ENCODE measurements around the gene GNAS-AS1.
"Not testable (repeated sequence)": the region's sequence is repeated elsewhere in the genome, so short reads cannot be mapped to it uniquely, and the experiment has no call there.

Gene GNAS-AS1

DNA sequence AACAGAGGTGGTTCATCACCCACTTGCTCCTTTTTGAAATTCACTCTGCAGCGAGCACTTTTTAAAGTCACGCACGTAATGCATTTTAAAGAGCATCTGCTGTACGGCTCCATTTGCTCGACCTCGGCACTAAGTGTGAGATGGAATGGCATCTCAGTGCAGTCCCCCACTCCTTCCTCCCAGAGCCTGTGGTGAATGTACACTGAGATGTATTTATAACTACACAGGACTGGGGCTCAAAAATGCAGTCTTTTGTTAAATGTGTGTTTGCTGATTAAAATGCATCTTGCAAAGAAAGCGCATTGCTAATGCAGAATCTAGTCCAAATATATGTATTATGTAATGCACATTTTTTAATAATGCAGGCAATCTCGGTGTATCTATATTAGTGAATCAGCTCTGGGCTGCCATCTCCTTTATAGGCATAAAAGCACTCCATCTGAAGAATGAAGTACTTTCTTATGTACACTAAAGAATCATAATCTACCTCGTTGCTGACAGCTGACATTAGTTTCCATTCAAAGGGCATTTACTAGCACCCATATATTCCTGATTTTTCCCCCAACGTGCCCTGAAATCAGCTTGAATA, 14.0 kb downstream of the GNAS-AS1 start:
- Histone ChIP-seq H3K4me1 (ENCODE audit: control insufficient read depth, low read depth, low read length) (no peaks in the 10 kb centered on the region), H3K36me3 (ENCODE audit: control insufficient read depth, insufficient read depth, low read length) (peaks cover 2% of the 10 kb centered on the region), H2AK5ac (ENCODE audit: low read length) (no peak overlapping the region), H2BK120ac (ENCODE audit: low read depth, low read length) (no peak overlapping the region), H3K23ac (ENCODE audit: low read length) (no peak overlapping the region), H4K8ac (ENCODE audit: low read depth, low read length) (no peak overlapping the region), H3K9ac (ENCODE audit: low read length) (no peak overlapping the region), H2BK5ac (ENCODE audit: low read length) (no peak overlapping the region), H2BK15ac (replicated peaks; ENCODE audit: low read depth) (no peak overlapping the region), H3K27ac (ENCODE audit: low read depth, low read length) (no peak overlapping the region), H3K56ac (ENCODE audit: low read length) (no peak overlapping the region), H3K79me2 (ENCODE audit: control insufficient read depth, insufficient read depth, low read length) (peaks cover 66% of the 10 kb centered on the region), H3K4ac (ENCODE audit: low read depth, low read length) (no peak overlapping the region), H3K79me1 (ENCODE audit: low read length) (no peaks in the 10 kb centered on the region), H4K5ac (ENCODE audit: low read length) (no peak overlapping the region), H3K18ac (ENCODE audit: low read length) (no peak overlapping the region), H3K27me3 (ENCODE audit: insufficient read depth, low read length, poor library complexity) (peaks cover 7% of the 10 kb centered on the region), H3K4me3 (ENCODE audit: low read length) (no peak overlapping the region), H3K4me2 (ENCODE audit: low read length) (no peak overlapping the region)
- no peak for DNase-seq
- WGBS (ENCODE audit: extremely low coverage, insufficient coverage, low lambda C conversion rate) = no CpG with 5 or more reads among the region's 10 CpGs

DNA sequence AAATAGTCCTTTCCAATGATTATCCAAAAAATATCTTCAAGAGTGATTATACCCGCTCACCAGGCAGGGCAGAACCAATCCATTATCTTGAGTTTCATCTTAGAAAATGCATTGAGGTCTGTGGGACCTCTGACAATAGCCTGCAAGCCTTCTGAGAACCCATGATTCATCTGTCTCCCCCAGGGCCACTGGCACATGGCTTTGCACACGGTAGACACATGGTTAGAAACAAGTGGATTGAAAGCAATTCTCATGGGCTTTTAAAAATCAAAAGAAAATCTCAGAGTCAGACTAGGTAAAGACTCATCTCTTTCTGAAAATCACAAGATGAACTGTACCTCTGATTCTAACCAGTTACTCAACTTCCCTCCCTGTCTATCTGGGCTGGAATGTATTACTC, 15.5 kb downstream of the GNAS-AS1 start:
- Histone ChIP-seq H3K56ac (ENCODE audit: low read length) (no peak overlapping the region), H3K27me3 (ENCODE audit: insufficient read depth, low read length, poor library complexity) (peaks cover under 1% of the 10 kb centered on the region), H4K8ac (ENCODE audit: low read depth, low read length) (no peak overlapping the region)

GRCh38 chr20:58833921-58834320, 16.8 kb downstream of the GNAS-AS1 start:
- H3K4ac ChIP-seq (ENCODE audit: low read depth, low read length) = no peak overlapping the region
- no peak overlapping the region for H2BK120ac ChIP-seq (ENCODE audit: low read depth, low read length)
- H3K4me2 ChIP-seq (ENCODE audit: low read length) = no peak overlapping the region
- H3K4me1 ChIP-seq (ENCODE audit: control insufficient read depth, low read depth, low read length) = no peaks in the 10 kb centered on the region
- H3K27ac ChIP-seq (ENCODE audit: low read depth, low read length) = no peak overlapping the region
- H3K27me3 ChIP-seq (ENCODE audit: insufficient read depth, low read length, poor library complexity) = no peaks in the 10 kb centered on the region
- no peak overlapping the region for H4K5ac ChIP-seq (ENCODE audit: low read length)
- no peak overlapping the region for H3K18ac ChIP-seq (ENCODE audit: low read length)
- peaks cover 3% of the 10 kb centered on the region for H3K79me1 ChIP-seq (ENCODE audit: low read length)
- no peak overlapping the region for H2BK5ac ChIP-seq (ENCODE audit: low read length)
- no peak overlapping the region for H3K56ac ChIP-seq (ENCODE audit: low read length)
- no peak overlapping the region for H2BK15ac ChIP-seq (replicated peaks; ENCODE audit: low read depth)
- H4K8ac ChIP-seq (ENCODE audit: low read depth, low read length) = no peak overlapping the region
- whole genome bisulfite sequencing (ENCODE audit: extremely low coverage, insufficient coverage, low lambda C conversion rate) = no CpG with 5 or more reads among the region's 10 CpGs
- H3K36me3 ChIP-seq (ENCODE audit: control insufficient read depth, insufficient read depth, low read length) = peaks cover 2% of the 10 kb centered on the region
- H3K23ac ChIP-seq (ENCODE audit: low read length) = no peak overlapping the region
- peaks cover 62% of the 10 kb centered on the region for H3K79me2 ChIP-seq (ENCODE audit: control insufficient read depth, insufficient read depth, low read length)
- H3K9ac ChIP-seq (ENCODE audit: low read length) = no peak overlapping the region
- no peak overlapping the region for H2AK5ac ChIP-seq (ENCODE audit: low read length)
- DNase-seq = no peak
- H3K4me3 ChIP-seq (ENCODE audit: low read length) = no peak overlapping the region

More for the DNA sequence above, 15.5 kb downstream of the GNAS-AS1 start:
- no peak overlapping the region for H4K5ac ChIP-seq (ENCODE audit: low read length)
- H3K79me1 ChIP-seq (ENCODE audit: low read length) = no peaks in the 10 kb centered on the region
- H3K18ac ChIP-seq (ENCODE audit: low read length) = no peak overlapping the region
- no CpG with 5 or more reads among the region's 2 CpGs for WGBS (ENCODE audit: extremely low coverage, insufficient coverage, low lambda C conversion rate)
- peaks cover 64% of the 10 kb centered on the region for H3K79me2 ChIP-seq (ENCODE audit: control insufficient read depth, insufficient read depth, low read length)
- H3K27ac ChIP-seq (ENCODE audit: low read depth, low read length) = no peak overlapping the region
- H3K4me2 ChIP-seq (ENCODE audit: low read length) = no peak overlapping the region
- no peak overlapping the region for H3K4ac ChIP-seq (ENCODE audit: low read depth, low read length)
- H3K9ac ChIP-seq (ENCODE audit: low read length) = no peak overlapping the region
- no peak overlapping the region for H2AK5ac ChIP-seq (ENCODE audit: low read length)
- H2BK5ac ChIP-seq (ENCODE audit: low read length) = no peak overlapping the region
- no peak overlapping the region for H3K4me3 ChIP-seq (ENCODE audit: low read length)
- no peak overlapping the region for H2BK120ac ChIP-seq (ENCODE audit: low read depth, low read length)
- no peak for DNase-seq
- H3K36me3 ChIP-seq (ENCODE audit: control insufficient read depth, insufficient read depth, low read length) = peaks cover 2% of the 10 kb centered on the region
- no peak overlapping the region for H2BK15ac ChIP-seq (replicated peaks; ENCODE audit: low read depth)
- H3K23ac ChIP-seq (ENCODE audit: low read length) = no peak overlapping the region
- no peaks in the 10 kb centered on the region for H3K4me1 ChIP-seq (ENCODE audit: control insufficient read depth, low read depth, low read length)

DNA sequence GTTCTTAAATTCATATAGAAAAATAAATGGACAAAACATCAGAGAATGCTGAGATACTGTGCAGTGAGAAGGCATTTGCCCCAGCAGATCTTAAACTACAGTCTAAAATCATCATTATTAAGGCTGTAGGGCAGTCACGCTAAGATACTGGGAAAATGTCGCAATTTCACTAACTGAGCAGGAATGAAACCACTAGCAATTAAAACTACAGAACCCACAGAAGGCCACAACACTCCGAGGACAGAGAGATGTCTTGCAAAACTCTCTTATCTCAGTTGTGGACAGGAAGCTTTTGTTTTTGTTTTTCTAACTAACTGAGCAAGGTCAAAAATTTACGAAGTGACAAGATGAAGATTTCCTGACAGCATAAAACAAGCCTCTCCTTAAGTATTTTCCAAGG, 18.2 kb downstream of the GNAS-AS1 start:
- no peak overlapping the region for H3K56ac ChIP-seq (ENCODE audit: low read length)
- H3K79me1 ChIP-seq (ENCODE audit: low read length) = peaks cover 6% of the 10 kb centered on the region
- H3K4ac ChIP-seq (ENCODE audit: low read depth, low read length) = no peak overlapping the region
- DNase-seq = no peak
- no peak overlapping the region for H3K9ac ChIP-seq (ENCODE audit: low read length)
- H3K36me3 ChIP-seq (ENCODE audit: control insufficient read depth, insufficient read depth, low read length) = no peaks in the 10 kb centered on the region
- H4K5ac ChIP-seq (ENCODE audit: low read length) = no peak overlapping the region
- H3K27ac ChIP-seq (ENCODE audit: low read depth, low read length) = no peak overlapping the region
- H3K4me1 ChIP-seq (ENCODE audit: control insufficient read depth, low read depth, low read length) = no peaks in the 10 kb centered on the region
- H2BK120ac ChIP-seq (ENCODE audit: low read depth, low read length) = no peak overlapping the region
- no peak overlapping the region for H2BK15ac ChIP-seq (replicated peaks; ENCODE audit: low read depth)
- H3K4me2 ChIP-seq (ENCODE audit: low read length) = no peak overlapping the region
- H3K23ac ChIP-seq (ENCODE audit: low read length) = no peak overlapping the region
- no peaks in the 10 kb centered on the region for H3K27me3 ChIP-seq (ENCODE audit: insufficient read depth, low read length, poor library complexity)
- H2AK5ac ChIP-seq (ENCODE audit: low read length) = no peak overlapping the region
- no CpG with 5 or more reads among the region's 4 CpGs for WGBS (ENCODE audit: extremely low coverage, insufficient coverage, low lambda C conversion rate)
- H2BK5ac ChIP-seq (ENCODE audit: low read length) = no peak overlapping the region
- H4K8ac ChIP-seq (ENCODE audit: low read depth, low read length) = no peak overlapping the region
- H3K79me2 ChIP-seq (ENCODE audit: control insufficient read depth, insufficient read depth, low read length) = peaks cover 52% of the 10 kb centered on the region
- H3K18ac ChIP-seq (ENCODE audit: low read length) = no peak overlapping the region
- no peak overlapping the region for H3K4me3 ChIP-seq (ENCODE audit: low read length)

- H2AK5ac ChIP-seq (ENCODE audit: low read length) = no peak overlapping the region
- no peak for DNase-seq
- no CpG with 5 or more reads among the region's 6 CpGs for WGBS (ENCODE audit: extremely low coverage, insufficient coverage, low lambda C conversion rate)
- no peaks in the 10 kb centered on the region for H3K4me1 ChIP-seq (ENCODE audit: control insufficient read depth, low read depth, low read length)
- no peak overlapping the region for H3K18ac ChIP-seq (ENCODE audit: low read length)
- no peak overlapping the region for H3K56ac ChIP-seq (ENCODE audit: low read length)
- H2BK120ac ChIP-seq (ENCODE audit: low read depth, low read length) = no peak overlapping the region
- H3K9ac ChIP-seq (ENCODE audit: low read length) = no peak overlapping the region
- no peak overlapping the region for H2BK15ac ChIP-seq (replicated peaks; ENCODE audit: low read depth)
- no peak overlapping the region for H4K8ac ChIP-seq (ENCODE audit: low read depth, low read length)
- no peaks in the 10 kb centered on the region for H3K36me3 ChIP-seq (ENCODE audit: control insufficient read depth, insufficient read depth, low read length)
- peaks cover 8% of the 10 kb centered on the region for H3K79me1 ChIP-seq (ENCODE audit: low read length)
- no peak overlapping the region for H3K23ac ChIP-seq (ENCODE audit: low read length)
- peaks cover 31% of the 10 kb centered on the region for H3K79me2 ChIP-seq (ENCODE audit: control insufficient read depth, insufficient read depth, low read length)
- no peaks in the 10 kb centered on the region for H3K27me3 ChIP-seq (ENCODE audit: insufficient read depth, low read length, poor library complexity)
- no peak overlapping the region for H3K4me2 ChIP-seq (ENCODE audit: low read length)
- no peak overlapping the region for H3K4me3 ChIP-seq (ENCODE audit: low read length)
- H3K4ac ChIP-seq (ENCODE audit: low read depth, low read length) = no peak overlapping the region
- no peak overlapping the region for H4K5ac ChIP-seq (ENCODE audit: low read length)
- H3K27ac ChIP-seq (ENCODE audit: low read depth, low read length) = no peak overlapping the region
- no peak overlapping the region for H2BK5ac ChIP-seq (ENCODE audit: low read length)
Measured at GRCh38 chr20:58829531-58829941, 21.2 kb downstream of the GNAS-AS1 start.

- not testable (repeated sequence) for DNase-seq; H2BK5ac ChIP-seq (ENCODE audit: low read length); H2BK15ac ChIP-seq (replicated peaks; ENCODE audit: low read depth); H2BK120ac ChIP-seq (ENCODE audit: low read depth, low read length); H4K8ac ChIP-seq (ENCODE audit: low read depth, low read length); H3K23ac ChIP-seq (ENCODE audit: low read length); H3K36me3 ChIP-seq (ENCODE audit: control insufficient read depth, insufficient read depth, low read length); H2AK5ac ChIP-seq (ENCODE audit: low read length); H3K79me1 ChIP-seq (ENCODE audit: low read length); H3K4ac ChIP-seq (ENCODE audit: low read depth, low read length); H3K27me3 ChIP-seq (ENCODE audit: insufficient read depth, low read length, poor library complexity); H3K4me3 ChIP-seq (ENCODE audit: low read length); H4K5ac ChIP-seq (ENCODE audit: low read length); H3K4me1 ChIP-seq (ENCODE audit: control insufficient read depth, low read depth, low read length); H3K27ac ChIP-seq (ENCODE audit: low read depth, low read length); H3K4me2 ChIP-seq (ENCODE audit: low read length); H3K18ac ChIP-seq (ENCODE audit: low read length); H3K56ac ChIP-seq (ENCODE audit: low read length); H3K9ac ChIP-seq (ENCODE audit: low read length)
- no CpG with 5 or more reads among the region's 5 CpGs for WGBS (ENCODE audit: extremely low coverage, insufficient coverage, low lambda C conversion rate)
- H3K79me2 ChIP-seq (ENCODE audit: control insufficient read depth, insufficient read depth, low read length) = peaks cover 25% of the 10 kb centered on the region
Measured at GRCh38 chr20:58828804-58829203, 21.9 kb downstream of the GNAS-AS1 start.
